ENCODE data around the gene AGO3.

DNA sequence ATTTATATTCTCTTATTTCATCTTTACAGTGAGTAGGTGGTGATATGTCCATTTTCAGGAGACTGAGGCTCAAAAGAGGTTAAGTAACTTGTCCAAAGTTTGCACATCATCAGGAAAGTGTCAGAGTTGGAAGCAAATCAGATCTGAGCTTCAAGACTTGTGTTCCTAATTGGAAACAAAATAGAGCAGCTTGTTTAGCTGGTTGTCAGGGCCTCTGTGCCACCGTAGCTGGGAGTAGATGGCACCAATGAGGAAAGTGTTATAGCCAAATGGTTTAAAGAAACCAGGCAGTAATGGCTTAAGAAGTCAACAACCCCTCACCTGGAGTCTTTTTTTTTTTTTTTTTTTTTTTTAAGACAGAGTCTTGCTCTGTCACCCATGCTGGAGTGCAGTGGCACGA, 28.2 kb upstream of the AGO3 start:
- TF ChIP-seq, protein P1, sequence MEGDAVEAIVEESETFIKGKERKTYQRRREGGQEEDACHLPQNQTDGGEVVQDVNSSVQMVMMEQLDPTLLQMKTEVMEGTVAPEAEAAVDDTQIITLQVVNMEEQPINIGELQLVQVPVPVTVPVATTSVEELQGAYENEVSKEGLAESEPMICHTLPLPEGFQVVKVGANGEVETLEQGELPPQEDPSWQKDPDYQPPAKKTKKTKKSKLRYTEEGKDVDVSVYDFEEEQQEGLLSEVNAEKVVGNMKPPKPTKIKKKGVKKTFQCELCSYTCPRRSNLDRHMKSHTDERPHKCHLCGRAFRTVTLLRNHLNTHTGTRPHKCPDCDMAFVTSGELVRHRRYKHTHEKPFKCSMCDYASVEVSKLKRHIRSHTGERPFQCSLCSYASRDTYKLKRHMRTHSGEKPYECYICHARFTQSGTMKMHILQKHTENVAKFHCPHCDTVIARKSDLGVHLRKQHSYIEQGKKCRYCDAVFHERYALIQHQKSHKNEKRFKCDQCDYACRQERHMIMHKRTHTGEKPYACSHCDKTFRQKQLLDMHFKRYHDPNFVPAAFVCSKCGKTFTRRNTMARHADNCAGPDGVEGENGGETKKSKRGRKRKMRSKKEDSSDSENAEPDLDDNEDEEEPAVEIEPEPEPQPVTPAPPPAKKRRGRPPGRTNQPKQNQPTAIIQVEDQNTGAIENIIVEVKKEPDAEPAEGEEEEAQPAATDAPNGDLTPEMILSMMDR (IDR thresholded peaks at IDR 0.05), result no peak
- no peak for TF ChIP-seq POLR2A (IDR thresholded peaks at IDR 0.05)

Measured in uterus (tissue), 2 donors.